ENCODE measurements around the gene ASB17.

- TF ChIP-seq CTCF (IDR thresholded peaks at IDR 0.05), result no peak
- no peak for TF ChIP-seq POLR2A (IDR thresholded peaks at IDR 0.05)
These were observed 37.3 kb upstream of the ASB17 start for GRCh38 chr1:75969550-75969949.

Data from thyroid gland (tissue), 4 donors.